SHP77 (cell line): ENCODE results near the gene FKBP8.
"Not testable (repeated sequence)": the region's sequence is repeated elsewhere in the genome, so short reads cannot be mapped to it uniquely, and the experiment has no call there.

Experiments used
- DNase-seq, 2 experiments: peaks; one replicate each; lab custom pipeline; 2025; lab: John Stamatoyannopoulos, UW

FKBP8 gene

GRCh38 chr19:18542941-18543813 lies at the start of gene FKBP8:
Gene FKBP8, minus strand, starts transcription at chr19:18543573. Its CDS starts 1,603 bp downstream, at chr19:18541970.
- DNase-seq: peak; percentile 90 to 93

DNA sequence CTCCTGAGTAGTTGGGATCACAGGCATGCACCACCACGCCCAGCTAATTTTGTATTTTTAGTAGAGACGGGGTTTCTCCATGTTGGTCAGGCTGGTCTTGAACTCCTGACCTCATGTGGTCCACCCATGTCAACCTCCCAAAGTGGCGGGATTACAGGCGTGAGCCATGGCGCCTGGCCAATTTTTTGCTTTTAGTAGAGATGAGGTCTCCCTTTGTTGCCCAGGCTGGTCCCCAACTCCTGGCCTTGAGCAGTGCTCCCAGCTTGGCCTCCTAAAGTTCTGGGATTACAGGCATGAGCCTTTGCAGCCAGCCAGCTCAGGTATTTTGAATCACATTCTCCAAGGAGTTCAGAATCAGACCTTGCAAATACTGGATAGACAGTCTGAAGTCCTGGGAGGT lies 49.4 kb upstream of the FKBP8 start:
- not testable (repeated sequence) for DNase-seq

DNA sequence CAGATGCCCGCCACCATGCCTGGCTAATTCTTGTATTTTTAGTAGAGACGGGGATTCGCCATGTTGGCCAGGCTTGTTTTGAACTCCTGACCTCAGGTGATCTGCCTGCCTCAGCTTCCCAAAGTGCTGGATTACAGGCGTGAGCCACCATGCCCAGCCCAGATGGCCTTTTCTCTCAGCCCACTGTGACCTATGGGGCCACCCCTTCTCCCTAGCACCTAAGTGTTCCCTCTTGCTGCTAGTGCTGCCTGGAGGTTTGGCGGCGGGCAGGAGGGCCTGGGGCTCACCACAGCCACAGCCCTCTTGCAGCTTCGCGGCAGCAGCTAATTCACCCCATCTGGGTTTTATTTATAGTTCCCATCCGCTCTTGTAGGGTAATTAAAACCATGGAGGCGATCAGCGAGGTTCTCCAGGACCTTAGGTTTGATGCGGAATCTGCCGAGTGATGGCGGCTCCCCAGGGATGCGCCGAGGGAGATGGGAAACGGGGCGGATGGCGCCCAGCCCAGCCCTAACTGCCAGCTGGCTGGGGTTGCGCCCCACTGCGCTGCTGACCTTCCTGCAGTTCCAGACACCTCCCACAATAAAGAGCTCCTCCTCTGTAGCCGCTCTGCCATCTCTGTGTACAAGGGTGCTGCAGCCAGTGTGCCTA lies 48.5 kb upstream of the FKBP8 start:
- no peak for DNase-seq

GRCh38 chr19:18590273-18591272 lies 47.2 kb upstream of the FKBP8 start:
- DNase-seq: peak; percentile 99

GRCh38 chr19:18589380-18590272 lies 46.3 kb upstream of the FKBP8 start:
- peak; percentile 90 to 91 for DNase-seq

- DNase-seq: peak; percentile 73 to 91
Measured at GRCh38 chr19:18588611-18589379, 45.4 kb upstream of the FKBP8 start, which contains the start of gene REX1BD. Gene REX1BD, plus strand, starts transcription at chr19:18588798. Its CDS starts 4 bp downstream, at chr19:18588802.

DNA sequence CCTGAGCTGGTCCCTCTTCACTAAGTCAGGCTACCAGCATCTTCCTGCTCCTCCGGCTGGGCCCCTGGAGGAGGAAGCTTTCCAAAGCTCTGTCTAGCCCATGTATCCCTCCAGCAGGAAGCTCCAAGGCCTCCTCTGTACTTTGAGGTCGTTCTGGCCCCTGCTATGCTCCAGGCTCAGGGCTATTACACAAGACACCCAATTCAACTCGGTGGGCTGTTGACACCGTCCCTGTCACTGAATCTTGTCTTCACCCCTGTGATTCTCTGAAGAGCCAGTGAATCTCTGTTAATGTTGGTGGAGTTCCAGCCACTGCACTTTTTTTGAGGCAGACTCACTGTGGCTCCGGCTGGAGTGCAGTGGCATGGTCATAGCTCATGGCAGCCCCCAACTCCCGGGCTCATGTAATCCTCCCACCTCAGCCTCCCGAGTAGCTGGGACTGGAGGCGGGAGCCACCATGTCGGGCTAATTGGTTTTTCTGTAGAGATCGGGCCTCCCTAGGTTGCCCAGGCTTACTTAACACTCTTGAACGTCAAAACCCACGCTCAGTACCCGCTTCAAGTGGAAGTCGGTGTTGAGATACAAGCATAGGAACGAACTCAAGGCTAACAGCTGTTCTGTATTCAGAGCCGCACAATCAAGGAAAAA lies 44.7 kb upstream of the FKBP8 start:
- DNase-seq: no peak

GRCh38 chr19:18587561-18587960 lies 44.2 kb upstream of the FKBP8 start:
- no peak for DNase-seq

DNA sequence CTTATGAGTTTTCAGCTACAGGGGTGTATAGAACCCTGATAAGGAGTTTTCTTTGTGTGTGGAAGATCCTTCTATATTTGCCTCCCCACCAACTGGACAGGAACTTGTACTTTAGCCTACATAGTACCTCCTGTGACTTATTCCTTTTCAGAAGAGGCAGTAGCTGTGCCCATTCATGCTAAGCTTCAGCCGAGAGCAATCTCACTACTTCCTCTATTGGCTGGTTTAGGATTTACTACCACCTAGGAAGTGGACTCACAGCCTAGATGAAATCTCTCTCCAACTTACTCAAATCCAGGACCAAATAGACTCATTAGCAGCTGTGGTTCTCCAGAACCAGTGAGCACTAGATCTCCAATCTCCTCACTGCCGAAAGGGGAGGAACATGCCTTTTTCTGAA lies 42.9 kb upstream of the FKBP8 start:
- DNase-seq: no peak

DNA sequence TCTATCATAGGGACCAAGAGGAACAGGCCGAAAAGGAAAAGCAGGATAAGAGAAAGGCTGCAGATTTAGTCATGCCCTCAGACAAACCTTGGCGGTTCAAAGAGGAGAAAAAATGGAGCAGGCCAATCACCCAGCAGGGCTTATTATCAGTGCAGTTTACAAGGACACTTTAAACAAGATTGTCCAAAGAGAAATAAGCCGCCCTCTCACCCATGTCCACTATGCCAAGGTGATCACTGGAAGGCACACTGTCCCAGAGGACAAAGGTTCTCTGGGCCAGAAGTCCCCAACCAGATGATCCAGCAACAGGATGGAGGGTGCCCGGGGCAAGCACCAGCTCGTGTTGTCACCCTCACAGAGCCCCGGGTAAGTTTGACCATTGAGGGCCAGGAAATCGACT lies 36.9 kb upstream of the FKBP8 start:
- DNase-seq: no peak

GRCh38 chr19:18577365-18577914 lies 34.1 kb upstream of the FKBP8 start:
- DNase-seq: no peak

DNA sequence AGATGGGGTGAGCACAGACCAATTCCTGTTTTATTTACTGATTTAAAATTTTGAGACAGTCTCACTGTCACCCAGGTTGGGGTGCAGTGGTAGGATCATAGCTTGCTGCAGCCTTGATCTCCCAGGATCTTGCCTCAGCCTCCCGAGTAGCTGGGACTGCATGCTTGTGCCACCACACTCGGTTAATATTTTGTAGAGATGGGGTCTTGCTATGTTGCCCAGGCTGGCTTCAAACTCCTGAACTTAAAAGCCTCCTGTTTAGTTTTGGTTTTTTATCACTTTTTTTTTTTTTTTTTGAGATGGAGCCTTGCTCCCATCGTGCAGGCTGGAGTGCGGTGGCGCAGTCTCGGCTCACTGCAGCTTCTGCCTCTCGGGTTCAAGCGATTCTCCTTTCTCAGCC lies 33.0 kb upstream of the FKBP8 start:
- DNase-seq: no peak

DNA sequence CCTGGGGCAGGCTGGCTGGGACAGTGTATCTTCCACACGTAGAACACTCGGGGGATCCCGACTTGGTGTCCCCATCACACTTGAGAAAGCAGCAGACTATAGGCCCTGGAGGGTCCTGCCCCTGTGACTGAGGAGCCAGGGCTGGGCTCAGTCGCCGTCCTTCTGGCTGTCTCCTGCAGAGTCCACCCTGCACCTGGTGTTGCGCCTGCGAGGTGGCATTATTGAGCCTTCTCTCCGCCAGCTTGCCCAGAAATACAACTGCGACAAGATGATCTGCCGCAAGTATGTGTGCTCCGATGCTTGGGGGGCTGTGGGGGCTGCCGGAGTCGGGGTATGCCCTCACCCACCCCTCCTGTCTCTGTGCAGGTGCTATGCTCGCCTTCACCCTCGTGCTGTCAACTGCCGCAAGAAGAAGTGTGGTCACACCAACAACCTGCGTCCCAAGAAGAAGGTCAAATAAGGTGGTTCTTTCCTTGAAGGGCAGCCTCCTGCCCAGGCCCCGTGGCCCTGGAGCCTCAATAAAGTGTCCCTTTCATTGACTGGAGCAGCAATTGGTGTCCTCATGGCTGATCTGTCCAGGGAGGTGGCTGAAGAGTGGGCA lies 31.4 kb upstream of the FKBP8 start:
- DNase-seq: no peak

GRCh38 chr19:18571564-18572344 lies 28.4 kb upstream of the FKBP8 start, which contains the start of gene UBA52:
Gene UBA52, plus strand, starts transcription at chr19:18571857. Its CDS starts 1,444 bp downstream, at chr19:18573301.
- DNase-seq: peak; percentile 99

DNA sequence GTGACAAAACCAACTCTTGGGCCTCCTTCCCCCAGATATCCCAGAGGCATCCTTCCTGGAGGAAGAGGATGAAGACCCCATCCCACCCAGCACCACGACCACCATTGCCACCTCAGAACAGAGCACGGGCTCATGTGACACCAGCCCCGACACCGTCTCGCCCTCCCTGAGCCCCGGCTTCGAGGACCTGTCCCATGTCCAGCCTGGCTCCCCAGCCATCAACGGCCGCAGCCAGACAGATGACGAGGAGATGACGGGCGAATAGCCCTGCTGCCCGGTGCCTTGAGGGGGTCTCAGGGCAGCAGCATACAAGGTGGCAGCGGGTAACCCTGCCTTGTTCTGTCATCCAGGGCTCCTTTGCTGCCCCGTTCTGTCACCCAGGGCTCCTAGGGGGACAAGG lies 25.0 kb upstream of the FKBP8 start:
- no peak for DNase-seq

GRCh38 chr19:18566953-18567352 lies 23.6 kb upstream of the FKBP8 start:
- no peak for DNase-seq

DNA sequence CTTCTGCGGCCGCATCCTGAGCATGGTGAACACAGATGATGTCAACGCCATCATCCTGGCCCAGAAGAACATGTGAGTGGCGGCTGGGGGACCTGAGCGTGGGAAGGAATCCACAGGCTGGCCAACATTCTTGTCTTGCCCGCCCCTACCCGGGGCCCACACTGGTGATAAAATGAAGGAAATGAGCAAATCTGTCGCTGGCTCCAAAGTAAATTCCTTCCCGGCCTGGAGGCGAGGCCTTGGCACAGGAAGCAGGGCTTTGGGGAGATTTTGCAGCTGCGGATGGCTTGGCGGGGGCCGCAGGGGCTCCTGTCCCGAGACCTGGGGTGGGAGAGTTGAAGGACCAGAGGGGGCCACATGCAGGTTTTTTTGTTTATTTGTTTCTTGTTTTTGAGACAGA lies 18.7 kb upstream of the FKBP8 start:
- DNase-seq: no peak

DNA sequence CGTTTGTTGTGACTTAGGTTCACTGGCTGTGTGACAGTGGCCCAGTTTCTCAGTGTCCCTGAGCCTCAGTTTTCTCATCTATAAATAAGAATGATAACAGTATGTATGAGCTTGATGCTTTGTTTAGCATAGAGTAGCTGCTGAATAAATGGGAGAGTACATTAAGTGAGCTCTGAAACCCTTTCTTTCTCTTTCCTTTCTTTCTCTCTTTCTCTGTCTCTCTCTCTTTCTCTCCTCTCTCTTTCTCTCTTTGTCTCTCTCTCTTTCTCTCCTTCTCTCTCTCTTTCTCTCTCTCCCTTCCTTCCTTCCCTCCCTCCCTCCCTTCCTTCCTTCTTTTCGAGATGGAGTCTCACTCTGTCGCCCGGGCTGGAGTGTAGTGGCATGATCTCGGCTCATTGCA lies 16.3 kb upstream of the FKBP8 start:
- DNase-seq: no peak
